HepG2 (cell line): Measurements from ENCODE around the gene TTPAL. TPM values are rescaled to one million over a fixed set of nuclear protein-coding genes. Genes with fewer than 3 reads are reported as not detected.

ENCODE experiments used
- ISL2 ChIP-seq: sonication (generic); formaldehyde crosslinking; IDR thresholded peaks from 2 replicates; pipeline ENCODE4 v1.5.0; 2020; ENCODE audit warnings: missing genetic modification reagents
- KMT2A ChIP-seq: sonication (generic); formaldehyde crosslinking; IDR thresholded peaks from 2 replicates; pipeline ENCODE4 v1.4.0; 2020; ENCODE audit warnings: missing genetic modification reagents
- MEIS1 ChIP-seq: sonication (generic); formaldehyde crosslinking; IDR thresholded peaks from 2 replicates; pipeline ENCODE4 v1.9.0; 2021; ENCODE audit warnings: mild to moderate bottlenecking, missing genetic modification reagents, moderate library complexity, borderline replicate concordance
- NPAS2 ChIP-seq: sonication (generic); formaldehyde crosslinking; IDR thresholded peaks from 2 replicates; pipeline ENCODE4 v1.8.0; 2022; ENCODE audit warnings: mild to moderate bottlenecking, missing genetic modification reagents, borderline replicate concordance
- SRSF9 ChIP-seq: fragments of 200-400 bp; formaldehyde crosslinking; IDR thresholded peaks from 2 replicates; pipeline ENCODE4 v1.6.1; 2018; ENCODE audit warnings: borderline replicate concordance, mild to moderate bottlenecking, low read depth, low read length; ENCODE audit not compliant: insufficient read depth, poor library complexity, severe bottlenecking
- SRY ChIP-seq: sonication (generic); formaldehyde crosslinking; IDR thresholded peaks from 2 replicates; pipeline ENCODE4 v1.8.0; 2022; ENCODE audit warnings: mild to moderate bottlenecking, missing genetic modification reagents
- ZFP1 ChIP-seq: IDR thresholded peaks from 2 replicates; pipeline ENCODE4 v1.6.1; 2016
- ZFP36L1 ChIP-seq: sonication (generic); formaldehyde crosslinking; IDR thresholded peaks from 2 replicates; pipeline ENCODE4 v1.8.0; 2022; ENCODE audit warnings: mild to moderate bottlenecking, missing genetic modification reagents, moderate library complexity
- ZHX1 ChIP-seq: sonication (generic); formaldehyde crosslinking; IDR thresholded peaks from 2 replicates; pipeline ENCODE4 v1.8.1; 2022; ENCODE audit warnings: low read depth, mild to moderate bottlenecking, missing genetic modification reagents
- ZNF496 ChIP-seq: sonication (generic); formaldehyde crosslinking; IDR thresholded peaks from 2 replicates; pipeline ENCODE4 v1.8.1; 2023; ENCODE audit warnings: mild to moderate bottlenecking, moderate library complexity, missing genetic modification reagents; ENCODE audit not compliant: insufficient replicate concordance
- ZNF879 ChIP-seq: sonication (generic); formaldehyde crosslinking; IDR thresholded peaks from 2 replicates; pipeline ENCODE4 v1.8.1; 2023; ENCODE audit warnings: missing genetic modification reagents
- polyA plus RNA-seq, 8 experiments: library from polyadenylated mRNA; depleted of rRNA in 3 of 8; stranded (reverse) in 7 of 8; unstranded in 1 of 8; fragments of >200 nt; fragmentation: Illumina TruSeq in 4 of 8; extraction: Trizol in 4 of 8; gene quantifications; 2 replicates each; pipeline versions ENCODE4 v1.2.1 to v1.2.3, GENCODE V29; 2011 to 2016; ENCODE audit warnings: low read depth in 4 of 8, missing spikeins in 1 of 8, mixed read lengths in 1 of 8; ENCODE audit not compliant: insufficient read depth in 1 of 8
- total RNA-seq, 5 experiments: library from RNA; depleted of rRNA; stranded (reverse); fragments of >200 nt; fragmentation: Illumina TruSeq; extraction: Trizol; gene quantifications; 2 replicates each; pipeline ENCODE4 v1.2.3, GENCODE V29; 2016; ENCODE audit warnings: low read depth in 1 of 5

TTPAL gene
- total and polyA plus RNA-seq, 2 of the 13 experiments (the other 11 are each of a cell fraction or from before 2014, with no cell fraction given): 4.3 to 18.8 TPM

DNA sequence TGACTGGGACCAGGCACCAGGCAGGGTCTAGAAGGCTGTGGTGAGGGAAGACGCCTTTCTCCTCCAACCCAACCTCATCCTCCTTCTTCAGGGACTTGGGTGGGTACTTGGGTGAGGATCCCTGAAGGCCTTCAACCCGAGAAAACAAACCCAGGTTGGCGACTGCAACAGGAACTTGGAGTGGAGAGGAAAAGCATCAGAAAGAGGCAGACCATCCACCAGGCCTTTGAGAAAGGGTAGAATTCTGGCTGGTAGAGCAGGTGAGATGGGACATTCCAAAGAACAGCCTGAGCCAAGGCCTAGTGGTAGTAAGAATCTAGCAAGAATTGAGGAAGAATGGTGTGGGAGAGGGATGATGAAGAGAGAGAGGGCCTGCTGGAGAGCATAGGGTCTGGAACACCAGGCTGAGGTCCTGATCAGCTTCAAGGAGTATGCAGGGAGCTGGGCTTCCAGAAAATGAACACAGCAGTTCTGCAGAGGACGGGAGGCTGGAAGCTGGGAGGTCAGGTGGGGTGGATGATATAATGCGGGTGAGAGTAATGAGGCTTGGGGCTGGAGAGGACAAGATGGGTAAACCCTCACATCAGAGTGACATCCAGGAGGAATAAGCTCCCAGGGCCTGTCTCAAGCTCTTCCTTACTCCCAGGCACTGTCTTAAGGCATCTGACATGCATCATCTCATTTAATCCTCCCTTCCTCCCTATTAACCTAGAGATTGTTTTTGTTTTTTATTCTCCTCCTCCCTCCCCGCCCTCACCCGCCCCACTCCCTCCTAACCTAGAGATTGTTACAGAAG lies 45.2 kb upstream of the TTPAL start (continued):
- no peak for TF ChIP-seq ZHX1 (CRISPR knock-in tag)
- TF ChIP-seq SRY: no peak
- TF ChIP-seq NPAS2: no peak
- TF ChIP-seq MEIS1 (CRISPR knock-in tag): no peak
- no peak for TF ChIP-seq SRSF9
- TF ChIP-seq ZFP36L1 (CRISPR knock-in tag): no peak
- no peak for TF ChIP-seq ZNF879 (CRISPR knock-in tag)
- TF ChIP-seq KMT2A (CRISPR knock-in tag): no peak; the same call in 1 of the 2 replicates
- no peak for TF ChIP-seq ZNF496 (CRISPR knock-in tag)
- TF ChIP-seq ISL2 (CRISPR knock-in tag): no peak
- TF ChIP-seq ZFP1: no peak
